ENCODE results near the gene PPP1R9A.

The PPP1R9A gene

GRCh38 chr7:95246831-95247370, 339.5 kb downstream of the PPP1R9A start:
- no peaks in the 10 kb centered on the region for H3K27me3 Mint-ChIP-seq
- no peaks in the 10 kb centered on the region for H3K36me3 Mint-ChIP-seq
- H3K4me1 Mint-ChIP-seq = no peaks in the 10 kb centered on the region
- H3K9me3 Mint-ChIP-seq = no peaks in the 10 kb centered on the region
- ATAC-seq = no peak
- H3K27ac Mint-ChIP-seq = no peak overlapping the region
- no peak overlapping the region for H3K4me3 Mint-ChIP-seq

GRCh38 chr7:95250571-95250970, 343.2 kb downstream of the PPP1R9A start:
- no peaks in the 10 kb centered on the region for H3K4me1 Mint-ChIP-seq
- H3K27ac Mint-ChIP-seq = no peak overlapping the region
- ATAC-seq = no peak
- H3K9me3 Mint-ChIP-seq = no peaks in the 10 kb centered on the region
- no peaks in the 10 kb centered on the region for H3K36me3 Mint-ChIP-seq
- no peak overlapping the region for H3K4me3 Mint-ChIP-seq
- H3K27me3 Mint-ChIP-seq = no peaks in the 10 kb centered on the region

GRCh38 chr7:95251966-95252365, 344.6 kb downstream of the PPP1R9A start:
- no peaks in the 10 kb centered on the region for H3K4me1 Mint-ChIP-seq
- no peak for ATAC-seq
- no peaks in the 10 kb centered on the region for H3K36me3 Mint-ChIP-seq
- no peaks in the 10 kb centered on the region for H3K27me3 Mint-ChIP-seq
- no peak overlapping the region for H3K27ac Mint-ChIP-seq
- H3K4me3 Mint-ChIP-seq = no peak overlapping the region
- H3K9me3 Mint-ChIP-seq = no peaks in the 10 kb centered on the region

- Mint-ChIP-seq H3K4me1 (peaks cover 5% of the 10 kb centered on the region), H3K27me3 (no peaks in the 10 kb centered on the region), H3K36me3 (no peaks in the 10 kb centered on the region), H3K27ac (no peak overlapping the region), H3K4me3 (no peak overlapping the region), H3K9me3 (no peaks in the 10 kb centered on the region)
- ATAC-seq = no peak
Observed at GRCh38 chr7:95253986-95254385, 346.6 kb downstream of the PPP1R9A start.

- Mint-ChIP-seq H3K36me3 (no peaks in the 10 kb centered on the region), H3K4me3 (no peak overlapping the region), H3K9me3 (no peaks in the 10 kb centered on the region), H3K27ac (no peak overlapping the region), H3K27me3 (no peaks in the 10 kb centered on the region), H3K4me1 (peaks cover 5% of the 10 kb centered on the region)
- ATAC-seq = no peak
Observed at GRCh38 chr7:95255691-95256090, 348.3 kb downstream of the PPP1R9A start.

GRCh38 chr7:95261895-95262415, 354.6 kb downstream of the PPP1R9A start:
- ATAC-seq = no peak
- no peaks in the 10 kb centered on the region for H3K36me3 Mint-ChIP-seq
- H3K4me3 Mint-ChIP-seq = no peak overlapping the region
- H3K27ac Mint-ChIP-seq = no peak overlapping the region
- no peaks in the 10 kb centered on the region for H3K9me3 Mint-ChIP-seq
- peaks cover 5% of the 10 kb centered on the region for H3K4me1 Mint-ChIP-seq
- H3K27me3 Mint-ChIP-seq = no peaks in the 10 kb centered on the region

GRCh38 chr7:95262875-95263274, 355.5 kb downstream of the PPP1R9A start:
- Mint-ChIP-seq H3K4me1 (peaks cover 5% of the 10 kb centered on the region), H3K36me3 (no peaks in the 10 kb centered on the region), H3K4me3 (no peak overlapping the region), H3K27me3 (no peaks in the 10 kb centered on the region), H3K27ac (no peak overlapping the region), H3K9me3 (no peaks in the 10 kb centered on the region)
- ATAC-seq = no peak

- Mint-ChIP-seq H3K27ac (no peak overlapping the region), H3K4me3 (no peak overlapping the region), H3K36me3 (no peaks in the 10 kb centered on the region), H3K4me1 (no peaks in the 10 kb centered on the region), H3K9me3 (no peaks in the 10 kb centered on the region), H3K27me3 (no peaks in the 10 kb centered on the region)
- ATAC-seq = no peak
Observed at GRCh38 chr7:95263785-95264362, 356.5 kb downstream of the PPP1R9A start.

- no peak for ATAC-seq
- H3K4me3 Mint-ChIP-seq = no peak overlapping the region
- H3K36me3 Mint-ChIP-seq = no peaks in the 10 kb centered on the region
- no peaks in the 10 kb centered on the region for H3K9me3 Mint-ChIP-seq
- H3K27me3 Mint-ChIP-seq = no peaks in the 10 kb centered on the region
- no peaks in the 10 kb centered on the region for H3K4me1 Mint-ChIP-seq
- H3K27ac Mint-ChIP-seq = no peak overlapping the region
Observed at GRCh38 chr7:95264363-95264891, 357.0 kb downstream of the PPP1R9A start.

- Mint-ChIP-seq H3K4me1 (no peaks in the 10 kb centered on the region), H3K36me3 (no peaks in the 10 kb centered on the region), H3K4me3 (no peak overlapping the region), H3K27me3 (peaks cover 3% of the 10 kb centered on the region), H3K9me3 (no peaks in the 10 kb centered on the region), H3K27ac (no peak overlapping the region)
- ATAC-seq = no peak
Observed at GRCh38 chr7:95265634-95266033, 358.2 kb downstream of the PPP1R9A start.

- no peak overlapping the region for H3K27ac Mint-ChIP-seq
- H3K9me3 Mint-ChIP-seq = no peaks in the 10 kb centered on the region
Observed at GRCh38 chr7:95267754-95268153, 360.4 kb downstream of the PPP1R9A start.

GRCh38 chr7:95269640-95270039, 362.2 kb downstream of the PPP1R9A start:
- Mint-ChIP-seq H3K9me3 (no peaks in the 10 kb centered on the region), H3K36me3 (no peaks in the 10 kb centered on the region), H3K27ac (no peak overlapping the region), H3K4me3 (no peak overlapping the region), H3K4me1 (no peaks in the 10 kb centered on the region), H3K27me3 (peaks cover 11% of the 10 kb centered on the region)
- no peak for ATAC-seq

More at GRCh38 chr7:95267754-95268153, 360.4 kb downstream of the PPP1R9A start:
- no peaks in the 10 kb centered on the region for H3K4me1 Mint-ChIP-seq
- H3K4me3 Mint-ChIP-seq = no peak overlapping the region
- H3K36me3 Mint-ChIP-seq = no peaks in the 10 kb centered on the region
- ATAC-seq = no peak
- peaks cover 11% of the 10 kb centered on the region for H3K27me3 Mint-ChIP-seq

GRCh38 chr7:95276114-95276513, 368.7 kb downstream of the PPP1R9A start:
- no peak for ATAC-seq
- Mint-ChIP-seq H3K27ac (no peak overlapping the region), H3K4me1 (no peaks in the 10 kb centered on the region), H3K4me3 (no peak overlapping the region), H3K27me3 (peaks cover 18% of the 10 kb centered on the region), H3K36me3 (no peaks in the 10 kb centered on the region), H3K9me3 (no peaks in the 10 kb centered on the region)

- no peak overlapping the region for H3K27ac Mint-ChIP-seq
- H3K4me3 Mint-ChIP-seq = no peak overlapping the region
- H3K9me3 Mint-ChIP-seq = no peaks in the 10 kb centered on the region
- peaks cover 15% of the 10 kb centered on the region for H3K27me3 Mint-ChIP-seq
- no peaks in the 10 kb centered on the region for H3K4me1 Mint-ChIP-seq
- no peak for ATAC-seq
- H3K36me3 Mint-ChIP-seq = no peaks in the 10 kb centered on the region
Observed at GRCh38 chr7:95279417-95279816, 372.0 kb downstream of the PPP1R9A start.

- H3K27me3 Mint-ChIP-seq = no peaks in the 10 kb centered on the region
- no peak overlapping the region for H3K4me3 Mint-ChIP-seq
- no peak overlapping the region for H3K27ac Mint-ChIP-seq
- no peaks in the 10 kb centered on the region for H3K36me3 Mint-ChIP-seq
- H3K9me3 Mint-ChIP-seq = no peaks in the 10 kb centered on the region
- no peaks in the 10 kb centered on the region for H3K4me1 Mint-ChIP-seq
- no peak for ATAC-seq
Observed at GRCh38 chr7:95286096-95286495, 378.7 kb downstream of the PPP1R9A start.

- Mint-ChIP-seq H3K36me3 (no peaks in the 10 kb centered on the region), H3K27ac (no peak overlapping the region), H3K4me3 (no peak overlapping the region), H3K27me3 (no peaks in the 10 kb centered on the region), H3K9me3 (no peaks in the 10 kb centered on the region), H3K4me1 (no peaks in the 10 kb centered on the region)
- no peak for ATAC-seq
Observed at GRCh38 chr7:95290166-95290830, 382.9 kb downstream of the PPP1R9A start.

Data from stimulated activated memory B cell treated with anti-CD40 and anti-IgM and Interleukin-4, amounts not matched to agents 10 μg/mL and 1 μg/mL and 100 μg/mL, for 72 hours (primary cell).